NCI-H1105 (cell line): Measurements from ENCODE around the gene PTPN12.

ENCODE experiments used
- DNase-seq: peaks from one replicate; lab custom pipeline; 2025; lab: John Stamatoyannopoulos, UW

Gene PTPN12

DNA sequence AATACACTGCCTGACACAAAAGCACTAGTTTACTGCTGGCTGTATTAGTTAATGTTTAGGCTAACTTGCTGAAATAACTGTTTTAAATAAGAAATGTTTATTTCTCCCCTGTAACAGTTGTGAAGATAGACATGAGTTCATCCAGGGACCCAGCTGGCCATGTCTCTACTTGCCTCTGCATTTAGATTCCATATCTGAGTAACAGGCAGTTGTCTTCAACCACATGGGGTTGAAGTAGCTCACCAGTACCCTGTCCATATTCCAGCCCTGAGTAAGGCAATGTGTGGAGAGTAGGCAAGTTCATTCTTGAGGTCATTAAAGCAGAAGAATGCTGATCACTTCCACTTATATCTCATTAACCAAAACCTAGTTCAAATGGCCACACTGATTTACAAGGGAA, 128.1 kb downstream of the PTPN12 start:
- no peak for DNase-seq

DNA sequence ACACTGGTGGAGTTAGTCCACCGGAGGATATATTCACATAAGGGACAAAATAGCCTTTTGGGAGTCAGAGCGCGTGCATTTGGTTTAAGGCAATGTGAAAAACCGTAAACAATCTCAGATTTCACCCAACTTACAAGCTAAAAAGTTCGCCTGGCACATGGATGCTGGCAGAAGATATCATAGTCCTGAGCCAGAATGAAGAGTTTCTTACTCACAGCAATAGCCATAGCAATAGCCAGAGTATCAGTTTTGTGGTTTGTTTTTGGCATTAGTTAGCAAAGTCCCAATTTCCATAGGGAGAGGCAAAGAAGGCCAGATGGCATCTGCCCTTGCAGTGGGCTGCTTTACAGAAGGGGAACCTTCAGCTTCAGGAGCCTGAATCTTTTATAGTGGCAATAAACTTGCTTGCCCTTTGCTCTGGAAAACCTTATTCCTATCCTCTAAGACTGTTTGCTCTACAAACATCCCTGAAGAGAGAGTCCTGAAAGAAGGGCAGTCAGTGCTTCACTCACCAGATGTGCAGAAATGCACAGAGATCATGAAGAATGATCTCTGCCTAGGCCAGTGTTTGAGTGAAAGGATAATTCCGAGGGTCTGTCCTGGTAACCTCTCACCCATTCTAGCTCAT, 130.5 kb downstream of the PTPN12 start:
- no peak for DNase-seq

DNA sequence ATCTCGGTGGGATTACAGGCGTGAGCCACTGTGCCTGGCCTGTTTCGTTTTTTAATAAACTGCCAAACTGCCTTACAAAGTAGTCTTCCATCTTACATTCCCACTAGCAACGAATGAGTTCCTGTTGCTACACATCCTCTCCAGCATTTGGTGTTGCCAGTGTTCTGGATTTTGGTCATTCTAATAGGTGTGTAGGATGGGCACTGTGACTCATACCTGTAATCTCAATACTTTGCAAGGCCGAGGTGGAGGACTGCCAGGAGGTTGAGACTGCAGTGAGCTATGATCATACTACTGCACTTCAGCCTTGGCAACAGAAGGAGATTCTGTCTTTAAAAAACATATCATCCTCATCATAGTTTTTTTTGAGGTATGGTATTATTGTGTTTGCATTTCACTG, 137.8 kb downstream of the PTPN12 start:
- DNase-seq: no peak

DNA sequence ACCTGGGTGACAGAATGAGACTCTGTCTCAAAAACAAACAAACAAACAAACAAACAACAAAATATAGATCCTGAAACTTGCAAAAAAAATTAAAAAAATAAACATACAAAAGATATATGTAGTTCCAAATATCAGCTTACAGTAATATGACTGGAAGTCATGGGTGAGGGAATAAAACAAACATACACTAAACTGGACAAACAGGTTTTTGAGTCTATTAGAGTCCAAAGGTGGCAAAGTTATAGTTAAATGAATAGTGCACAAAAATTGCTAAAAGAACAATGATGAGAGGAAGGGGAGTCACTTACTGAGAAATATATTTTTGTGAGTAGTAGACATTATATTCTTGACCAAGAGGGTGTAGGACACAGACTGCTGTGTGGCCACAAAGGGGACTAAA, 142.5 kb downstream of the PTPN12 start:
- no peak for DNase-seq

DNA sequence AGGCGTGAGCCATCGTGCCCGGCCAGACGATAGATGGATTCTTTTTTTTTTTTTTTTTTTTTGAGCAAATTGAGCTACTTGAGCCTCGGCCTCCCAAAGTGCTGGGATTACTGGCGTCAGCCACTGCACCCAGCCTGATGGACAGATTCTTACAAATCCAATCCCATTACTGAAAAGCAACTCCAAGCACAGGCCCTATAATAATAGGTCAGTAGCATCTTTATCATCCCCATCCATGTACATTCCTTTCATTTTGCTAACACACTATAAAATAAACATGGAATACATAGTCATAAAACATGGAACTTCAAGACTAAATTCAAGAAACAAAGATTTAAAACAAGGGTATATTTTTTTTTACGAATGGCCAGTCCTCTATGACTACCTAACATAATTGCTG, 143.2 kb downstream of the PTPN12 start:
- DNase-seq: no peak

DNA sequence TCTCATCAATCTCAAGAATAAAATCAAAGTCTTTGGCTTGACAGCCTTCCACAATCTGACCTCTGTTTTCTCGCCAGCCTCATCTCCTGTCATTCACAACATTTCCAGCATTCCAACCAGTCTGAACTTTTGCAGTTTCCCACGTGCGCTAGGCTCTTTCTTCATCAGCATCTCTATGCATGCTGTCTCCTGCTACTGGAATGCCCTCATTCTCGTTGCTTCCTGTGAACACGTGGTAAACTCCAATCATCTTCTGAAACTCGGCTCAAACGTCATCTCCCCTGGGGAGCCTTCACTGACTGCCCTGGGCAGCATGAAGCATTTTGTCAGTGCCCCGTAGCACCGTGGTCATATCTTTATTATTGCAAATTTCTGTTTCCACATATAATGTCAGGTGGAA, 146.9 kb downstream of the PTPN12 start:
- DNase-seq: no peak

DNA sequence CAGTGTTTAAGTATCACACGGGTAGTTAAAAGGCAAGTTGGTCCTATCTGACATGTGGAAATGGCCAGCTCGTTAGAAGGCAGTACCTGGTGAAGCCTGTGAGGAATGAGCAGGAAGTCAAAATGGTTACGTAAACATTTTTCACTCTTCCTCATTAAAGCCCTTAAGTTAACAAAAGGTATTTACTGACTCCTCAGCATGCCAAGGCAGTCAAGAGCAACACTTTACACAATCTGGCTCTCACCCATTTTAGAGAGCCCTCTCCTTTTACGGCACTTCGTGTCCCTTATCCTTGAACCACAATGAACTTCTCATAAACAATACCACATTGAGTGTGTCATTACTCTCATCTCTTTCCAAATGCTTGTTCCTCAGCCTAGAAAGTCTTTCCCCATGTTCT, 148.1 kb downstream of the PTPN12 start:
- DNase-seq: no peak

DNA sequence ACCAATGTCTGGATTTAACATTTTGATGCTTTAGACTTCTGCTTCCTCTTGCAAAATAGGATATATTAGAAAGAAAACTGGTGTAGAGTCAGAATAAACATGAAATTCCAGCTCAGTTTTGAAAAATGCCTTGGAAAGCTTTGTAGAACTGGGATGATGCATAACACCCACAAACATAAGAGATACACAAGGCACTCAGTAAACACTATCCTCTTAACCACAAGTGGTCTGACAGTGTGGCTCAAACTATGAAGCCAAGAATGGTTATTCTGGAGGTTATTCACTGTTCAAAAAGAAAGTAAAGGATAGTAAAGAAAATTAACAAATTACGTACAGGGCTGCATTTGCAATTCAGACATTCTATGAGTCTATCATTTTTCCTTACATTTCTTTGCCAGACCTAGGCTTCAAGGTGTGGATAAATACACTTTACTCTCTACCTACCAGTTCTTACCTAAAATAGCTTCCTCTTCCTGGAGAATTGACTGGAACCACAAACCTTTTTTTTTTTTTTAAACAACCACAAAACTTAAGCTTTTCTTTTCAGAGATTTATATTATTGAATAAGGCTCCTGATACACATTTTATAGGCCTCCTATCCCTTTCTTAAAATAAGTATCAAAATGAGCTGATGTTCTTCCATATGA, 150.1 kb downstream of the PTPN12 start:
- no peak for DNase-seq

DNA sequence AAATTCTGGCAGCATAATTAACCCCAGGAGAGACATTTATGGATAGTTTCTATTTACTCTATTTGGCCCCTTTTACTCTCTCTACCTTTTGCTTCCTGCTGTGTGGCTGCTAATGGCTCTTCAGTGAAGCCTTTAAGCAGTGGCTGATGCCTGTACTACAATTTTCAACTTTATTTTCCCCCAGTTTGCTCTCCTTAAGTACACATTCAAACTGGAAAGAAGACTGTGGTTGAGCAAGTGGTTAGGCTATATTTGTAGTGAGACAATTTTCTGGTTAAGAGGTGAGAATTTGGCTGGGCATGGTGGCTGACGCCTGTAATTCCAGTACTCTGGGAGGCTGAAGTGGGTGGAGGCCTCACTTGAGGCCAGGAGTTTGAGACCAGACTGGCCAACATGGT, 150.7 kb downstream of the PTPN12 start:
- DNase-seq: no peak
